Measurements from ENCODE around the gene CDK3. TPM values are rescaled to one million over a fixed set of nuclear protein-coding genes. Genes with fewer than 3 reads are reported as not detected.
A peak's percentile ranks its signal among the peaks of the same experiment; 100 is the strongest.

The CDK3 gene
- polyA plus RNA-seq, 1 donor, result 4.6 TPM

- DNase-seq (ENCODE audit: low read depth), result no peak
Measured at GRCh38 chr17:75991396-75991795, 9.3 kb upstream of the CDK3 start.

- no peak for DNase-seq (ENCODE audit: low read depth)
Measured at GRCh38 chr17:75994802-75995370, 5.8 kb upstream of the CDK3 start.

- DNase-seq (ENCODE audit: low read depth), result no peak
Measured at GRCh38 chr17:75995385-75995925, 5.2 kb upstream of the CDK3 start.

- no peak for DNase-seq (ENCODE audit: low read depth)
Measured at GRCh38 chr17:75996665-75997590, 3.7 kb upstream of the CDK3 start.

GRCh38 chr17:75998327-75998795, 2.3 kb upstream of the CDK3 start:
- DNase-seq (ENCODE audit: low read depth), result no peak

- DNase-seq (ENCODE audit: low read depth), result no peak
Measured at GRCh38 chr17:76000016-76000754, 470 bp upstream of the CDK3 start.

- no peak for DNase-seq (ENCODE audit: low read depth)
Measured at GRCh38 chr17:76002100-76002499, 1.4 kb downstream of the CDK3 start.

GRCh38 chr17:76003915-76004314, 3.3 kb downstream of the CDK3 start:
- no peak for DNase-seq (ENCODE audit: low read depth)

- no peak for DNase-seq (ENCODE audit: low read depth)
Measured at GRCh38 chr17:76004750-76005262, 4.2 kb downstream of the CDK3 start.

- peak; percentile 39 for DNase-seq (ENCODE audit: low read depth)
Measured at GRCh38 chr17:76005263-76006149, 4.9 kb downstream of the CDK3 start.

GRCh38 chr17:76007131-76007849, 6.6 kb downstream of the CDK3 start:
- no peak for DNase-seq (ENCODE audit: low read depth)

GRCh38 chr17:76007850-76008165, 7.2 kb downstream of the CDK3 start:
- no peak for DNase-seq (ENCODE audit: low read depth)

GRCh38 chr17:76008208-76008607, 7.6 kb downstream of the CDK3 start:
- DNase-seq (ENCODE audit: low read depth), result no peak

- DNase-seq (ENCODE audit: low read depth), result no peak
Measured at GRCh38 chr17:76008630-76009425, 8.2 kb downstream of the CDK3 start.

GRCh38 chr17:76009447-76009846, 8.8 kb downstream of the CDK3 start:
- no peak for DNase-seq (ENCODE audit: low read depth)

GRCh38 chr17:76009969-76010661, 9.5 kb downstream of the CDK3 start:
- no peak for DNase-seq (ENCODE audit: low read depth)

- no peak for DNase-seq (ENCODE audit: low read depth)
Measured at GRCh38 chr17:76011951-76012350, 11.3 kb downstream of the CDK3 start.

GRCh38 chr17:76013377-76013932, 12.8 kb downstream of the CDK3 start:
- DNase-seq (ENCODE audit: low read depth), result no peak

All from forelimb muscle (tissue), 1 donor.